HEK293 (cell line): ENCODE data around the gene TBC1D14.

ENCODE experiments used
- CTCF ChIA-PET: fragments of 350-600 bp; formaldehyde crosslinking; extraction: SDS; loops from one replicate; lab custom pipeline; 2021; ENCODE audit warnings: antibody characterized with exemption; lab: Yijun Ruan, JAX
- POLR2A ChIA-PET: fragments of 300-600 bp; formaldehyde crosslinking; extraction: SDS; loops from one replicate; lab custom pipeline; 2020; ENCODE audit warnings: antibody characterized with exemption, inconsistent platforms; lab: Yijun Ruan, JAX
- H3K27ac ChIP-seq: fragments of 200-500 bp; sonication (Bioruptor generic); 2 replicates; pipeline ENCODE4 v1.5.1; 2014; ENCODE audit warnings: low read depth, low read length, control low read depth, inconsistent platforms; ENCODE audit errors: extremely low read depth
- H3K36me3 ChIP-seq, 2 experiments: fragments of 200-500 bp in 1 of 2; sonication (Bioruptor generic) in 1 of 2; 1 replicate in 1 of 2; 2 replicates in 1 of 2; pipeline ENCODE4 v1.5.1; 2014 to 2017; ENCODE audit warnings: inconsistent platforms in 2 of 2, low read length in 2 of 2; ENCODE audit not compliant: control insufficient read depth in 2 of 2, insufficient read depth in 1 of 2
- H3K4me1 ChIP-seq: fragments of 200-500 bp; sonication (Bioruptor generic); 2 replicates; pipeline ENCODE4 v1.5.1; 2014; ENCODE audit warnings: mild to moderate bottlenecking, low read length, inconsistent platforms; ENCODE audit not compliant: control insufficient read depth, insufficient read depth
- H3K4me3 ChIP-seq: 2 replicates; pipeline ENCODE4 v1.5.1; 2011; ENCODE audit warnings: low read depth, mild to moderate bottlenecking, control low read depth, low read length, moderate library complexity
- H3K9me3 ChIP-seq: fragments of 200-500 bp; sonication (Bioruptor generic); 2 replicates; pipeline ENCODE4 v1.5.1; 2014; ENCODE audit warnings: low read depth, low read length, inconsistent platforms; ENCODE audit not compliant: control insufficient read depth, insufficient read depth
- ATF2 ChIP-seq: fragments of 450-650 bp; formaldehyde crosslinking; IDR thresholded peaks from 2 replicates; pipeline ENCODE4 v1.5.1; 2016; ENCODE audit warnings: missing biosample characterization, missing genetic modification characterization, low read depth
- BCL11A ChIP-seq: fragments of 450-650 bp; formaldehyde crosslinking; IDR thresholded peaks from 2 replicates; pipeline ENCODE4 v1.5.1; 2016; ENCODE audit warnings: low read depth, missing biosample characterization, missing genetic modification characterization
- EGR2 ChIP-seq: fragments of 450-650 bp; formaldehyde crosslinking; IDR thresholded peaks from 2 replicates; pipeline ENCODE4 v1.5.1; 2016; ENCODE audit warnings: low read depth, missing biosample characterization, missing genetic modification characterization
- ELK4 ChIP-seq: IDR thresholded peaks from 2 replicates; pipeline ENCODE4 v1.6.1; 2011; ENCODE audit warnings: mild to moderate bottlenecking, low read depth, low read length, borderline replicate concordance
- GLIS2 ChIP-seq: fragments of 450-650 bp; formaldehyde crosslinking; IDR thresholded peaks from 2 replicates; pipeline ENCODE4 v1.5.1; 2016; ENCODE audit warnings: missing biosample characterization, missing genetic modification characterization
- HOXD13 ChIP-seq: sonication (generic); formaldehyde crosslinking; IDR thresholded peaks from 2 replicates; pipeline ENCODE4 v1.8.0; 2022; ENCODE audit warnings: missing genetic modification reagents, borderline replicate concordance
- INSM2 ChIP-seq: fragments of 450-650 bp; formaldehyde crosslinking; IDR thresholded peaks from 2 replicates; pipeline ENCODE4 v1.5.1; 2016; ENCODE audit warnings: missing biosample characterization, missing genetic modification characterization
- KLF10 ChIP-seq: fragments of 450-650 bp; IDR thresholded peaks from 2 replicates; pipeline ENCODE4 v1.5.1; 2018; ENCODE audit warnings: missing biosample characterization, mild to moderate bottlenecking, missing genetic modification characterization
- KLF16 ChIP-seq: fragments of 450-650 bp; formaldehyde crosslinking; IDR thresholded peaks from 2 replicates; pipeline ENCODE4 v1.5.1; 2017; ENCODE audit warnings: missing biosample characterization, missing genetic modification characterization
- SP7 ChIP-seq: fragments of 450-650 bp; formaldehyde crosslinking; IDR thresholded peaks from 2 replicates; pipeline ENCODE4 v1.5.1; 2016; ENCODE audit warnings: missing biosample characterization, missing genetic modification characterization
- ZBTB8A ChIP-seq: fragments of 450-650 bp; formaldehyde crosslinking; IDR thresholded peaks from 2 replicates; pipeline ENCODE4 v1.5.1; 2016; ENCODE audit warnings: missing biosample characterization, missing genetic modification characterization
- ZFHX2 ChIP-seq: fragments of 450-650 bp; formaldehyde crosslinking; conservative IDR thresholded peaks from 2 replicates; pipeline ENCODE4 v1.5.1; 2016; ENCODE audit warnings: missing biosample characterization, missing genetic modification characterization
- ZFP3 ChIP-seq: fragments of 450-650 bp; formaldehyde crosslinking; IDR thresholded peaks from 2 replicates; pipeline ENCODE4 v1.5.1; 2016; ENCODE audit warnings: low read depth, missing biosample characterization, missing genetic modification characterization
- ZNF18 ChIP-seq: fragments of 450-650 bp; formaldehyde crosslinking; IDR thresholded peaks from 2 replicates; pipeline ENCODE4 v1.5.1; 2016; ENCODE audit warnings: missing biosample characterization, missing genetic modification characterization
- ZNF239 ChIP-seq: fragments of 450-650 bp; formaldehyde crosslinking; IDR thresholded peaks from 2 replicates; pipeline ENCODE4 v1.5.1; 2016; ENCODE audit warnings: missing biosample characterization, missing genetic modification characterization
- ZNF677 ChIP-seq: fragments of 450-650 bp; IDR thresholded peaks from 2 replicates; pipeline ENCODE4 v1.5.0; 2018; ENCODE audit warnings: missing biosample characterization, mild to moderate bottlenecking, missing genetic modification characterization, moderate library complexity
- ZSCAN30 ChIP-seq: fragments of 450-650 bp; IDR thresholded peaks from 2 replicates; pipeline ENCODE4 v1.5.1; 2018; ENCODE audit warnings: missing biosample characterization, mild to moderate bottlenecking, missing genetic modification characterization, moderate library complexity
- TF ChIP-seq, protein P1 (sequence below): fragments of 450-650 bp; formaldehyde crosslinking; IDR thresholded peaks from 2 replicates; pipeline ENCODE4 v1.5.1; 2016; ENCODE audit warnings: missing biosample characterization, missing genetic modification characterization
- TF ChIP-seq, protein P2 (sequence below): fragments of 450-650 bp; formaldehyde crosslinking; IDR thresholded peaks from 2 replicates; pipeline ENCODE4 v1.5.1; 2016; ENCODE audit warnings: missing biosample characterization, missing genetic modification characterization, borderline replicate concordance

TBC1D14 gene

GRCh38 chr4:7026107-7026506, 116.5 kb downstream of the TBC1D14 start (continued):
- TF ChIP-seq ZNF18 (tag by site-specific recombination) (no peak), INSM2 (tag by site-specific recombination) (no peak), ZFP3 (tag by site-specific recombination) (no peak), KLF10 (tag by site-specific recombination) (no peak), ELK4 (no peak), ZNF677 (tag by site-specific recombination) (no peak), ZSCAN30 (tag by site-specific recombination) (no peak), KLF16 (no peak), ZNF239 (tag by site-specific recombination) (no peak), ATF2 (tag by site-specific recombination) (no peak), HOXD13 (CRISPR knock-in tag) (no peak)
- TF ChIP-seq, protein P1, sequence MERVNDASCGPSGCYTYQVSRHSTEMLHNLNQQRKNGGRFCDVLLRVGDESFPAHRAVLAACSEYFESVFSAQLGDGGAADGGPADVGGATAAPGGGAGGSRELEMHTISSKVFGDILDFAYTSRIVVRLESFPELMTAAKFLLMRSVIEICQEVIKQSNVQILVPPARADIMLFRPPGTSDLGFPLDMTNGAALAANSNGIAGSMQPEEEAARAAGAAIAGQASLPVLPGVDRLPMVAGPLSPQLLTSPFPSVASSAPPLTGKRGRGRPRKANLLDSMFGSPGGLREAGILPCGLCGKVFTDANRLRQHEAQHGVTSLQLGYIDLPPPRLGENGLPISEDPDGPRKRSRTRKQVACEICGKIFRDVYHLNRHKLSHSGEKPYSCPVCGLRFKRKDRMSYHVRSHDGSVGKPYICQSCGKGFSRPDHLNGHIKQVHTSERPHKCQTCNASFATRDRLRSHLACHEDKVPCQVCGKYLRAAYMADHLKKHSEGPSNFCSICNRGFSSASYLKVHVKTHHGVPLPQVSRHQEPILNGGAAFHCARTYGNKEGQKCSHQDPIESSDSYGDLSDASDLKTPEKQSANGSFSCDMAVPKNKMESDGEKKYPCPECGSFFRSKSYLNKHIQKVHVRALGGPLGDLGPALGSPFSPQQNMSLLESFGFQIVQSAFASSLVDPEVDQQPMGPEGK (tag by site-specific recombination) = no peak
- TF ChIP-seq, all 188 proteins: peak for 0

GRCh38 chr4:7027284-7027683, 117.7 kb downstream of the TBC1D14 start:
- POLR2A ChIA-PET = no interaction called here
- TF ChIP-seq BCL11A (tag by site-specific recombination) = no peak
- no peak for TF ChIP-seq INSM2 (tag by site-specific recombination)
- no peak for TF ChIP-seq SP7 (tag by site-specific recombination)
- peak; percentile 98 for TF ChIP-seq ZFHX2
- 0 out of 2 replicates have a peak, but pooled peaks have one; percentile 15 for TF ChIP-seq GLIS2
- peak; percentile 95 for TF ChIP-seq EGR2 (tag by site-specific recombination)
- TF ChIP-seq, protein P2, sequence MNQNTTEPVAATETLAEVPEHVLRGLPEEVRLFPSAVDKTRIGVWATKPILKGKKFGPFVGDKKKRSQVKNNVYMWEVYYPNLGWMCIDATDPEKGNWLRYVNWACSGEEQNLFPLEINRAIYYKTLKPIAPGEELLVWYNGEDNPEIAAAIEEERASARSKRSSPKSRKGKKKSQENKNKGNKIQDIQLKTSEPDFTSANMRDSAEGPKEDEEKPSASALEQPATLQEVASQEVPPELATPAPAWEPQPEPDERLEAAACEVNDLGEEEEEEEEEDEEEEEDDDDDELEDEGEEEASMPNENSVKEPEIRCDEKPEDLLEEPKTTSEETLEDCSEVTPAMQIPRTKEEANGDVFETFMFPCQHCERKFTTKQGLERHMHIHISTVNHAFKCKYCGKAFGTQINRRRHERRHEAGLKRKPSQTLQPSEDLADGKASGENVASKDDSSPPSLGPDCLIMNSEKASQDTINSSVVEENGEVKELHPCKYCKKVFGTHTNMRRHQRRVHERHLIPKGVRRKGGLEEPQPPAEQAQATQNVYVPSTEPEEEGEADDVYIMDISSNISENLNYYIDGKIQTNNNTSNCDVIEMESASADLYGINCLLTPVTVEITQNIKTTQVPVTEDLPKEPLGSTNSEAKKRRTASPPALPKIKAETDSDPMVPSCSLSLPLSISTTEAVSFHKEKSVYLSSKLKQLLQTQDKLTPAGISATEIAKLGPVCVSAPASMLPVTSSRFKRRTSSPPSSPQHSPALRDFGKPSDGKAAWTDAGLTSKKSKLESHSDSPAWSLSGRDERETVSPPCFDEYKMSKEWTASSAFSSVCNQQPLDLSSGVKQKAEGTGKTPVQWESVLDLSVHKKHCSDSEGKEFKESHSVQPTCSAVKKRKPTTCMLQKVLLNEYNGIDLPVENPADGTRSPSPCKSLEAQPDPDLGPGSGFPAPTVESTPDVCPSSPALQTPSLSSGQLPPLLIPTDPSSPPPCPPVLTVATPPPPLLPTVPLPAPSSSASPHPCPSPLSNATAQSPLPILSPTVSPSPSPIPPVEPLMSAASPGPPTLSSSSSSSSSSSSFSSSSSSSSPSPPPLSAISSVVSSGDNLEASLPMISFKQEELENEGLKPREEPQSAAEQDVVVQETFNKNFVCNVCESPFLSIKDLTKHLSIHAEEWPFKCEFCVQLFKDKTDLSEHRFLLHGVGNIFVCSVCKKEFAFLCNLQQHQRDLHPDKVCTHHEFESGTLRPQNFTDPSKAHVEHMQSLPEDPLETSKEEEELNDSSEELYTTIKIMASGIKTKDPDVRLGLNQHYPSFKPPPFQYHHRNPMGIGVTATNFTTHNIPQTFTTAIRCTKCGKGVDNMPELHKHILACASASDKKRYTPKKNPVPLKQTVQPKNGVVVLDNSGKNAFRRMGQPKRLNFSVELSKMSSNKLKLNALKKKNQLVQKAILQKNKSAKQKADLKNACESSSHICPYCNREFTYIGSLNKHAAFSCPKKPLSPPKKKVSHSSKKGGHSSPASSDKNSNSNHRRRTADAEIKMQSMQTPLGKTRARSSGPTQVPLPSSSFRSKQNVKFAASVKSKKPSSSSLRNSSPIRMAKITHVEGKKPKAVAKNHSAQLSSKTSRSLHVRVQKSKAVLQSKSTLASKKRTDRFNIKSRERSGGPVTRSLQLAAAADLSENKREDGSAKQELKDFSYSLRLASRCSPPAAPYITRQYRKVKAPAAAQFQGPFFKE (tag by site-specific recombination) = no peak
- no peak for TF ChIP-seq ZBTB8A (tag by site-specific recombination)
- no peak overlapping the region for H3K27ac ChIP-seq
- H3K4me3 ChIP-seq = no peak overlapping the region
- H3K4me1 ChIP-seq = no peaks in the 10 kb centered on the region
- no peaks in the 10 kb centered on the region for H3K9me3 ChIP-seq
- H3K36me3 ChIP-seq = peaks cover 4 to 83% of the 10 kb centered on the region in 2 experiments; a peak in 2 of 3 replicates
- CTCF ChIA-PET = no interaction called here
